Spleen (tissue), 7 donors: Measurements from ENCODE around the gene RGS17.

Source experiments
- POLR2AphosphoS5 ChIP-seq, 3 donors: sonication (generic); formaldehyde crosslinking; IDR thresholded peaks; one replicate each; pipeline ENCODE4 v1.5.1; 2017; ENCODE audit warnings: antibody characterized with exemption in 3 of 3
- TF ChIP-seq, protein P1 (sequence below), 11 experiments: fragments of 200-600 bp in 7 of 11; fragments of 450-650 bp in 4 of 11; sonication (generic) in 4 of 11; IDR thresholded peaks in 8 of 11; conservative IDR thresholded peaks in 3 of 11; 1 replicate in 7 of 11; 2 replicates in 4 of 11; pipeline versions ENCODE4 v1.4.0 to v1.8.0; 2016 to 2021; ENCODE audit warnings: antibody characterized with exemption in 11 of 11, inconsistent platforms in 4 of 11, mild to moderate bottlenecking in 1 of 11
- donor health status: DM: no; HTN: no; CAD: no; lungs with moderate emphysema.
- donor health status: DM: no; HTN: no; CAD: no.
- donor health status: DM: no; HTN: no; CAD: no.

DNA sequence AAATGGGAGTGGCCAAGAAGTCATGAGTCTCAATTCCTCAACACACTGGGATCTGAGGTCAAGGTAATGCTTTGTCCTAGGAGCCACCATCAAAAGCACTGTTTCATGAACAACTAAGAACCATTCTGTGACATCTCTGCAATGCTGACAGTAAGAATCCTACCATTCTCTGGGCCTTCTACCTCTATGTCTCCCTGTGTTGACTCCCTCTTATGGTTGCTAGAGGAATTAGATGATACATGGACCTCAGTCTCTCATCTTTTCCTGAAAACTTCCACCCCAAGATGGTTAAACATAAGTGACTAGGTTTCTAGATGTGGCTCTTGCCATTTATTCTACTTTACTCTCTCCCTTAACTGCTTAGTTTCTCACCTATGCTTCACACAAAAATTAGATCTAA lies 137.7 kb downstream of the RGS17 start:
- TF ChIP-seq POLR2AphosphoS5 (IDR thresholded peaks at IDR 0.05) = no peak
- TF ChIP-seq, protein P1, sequence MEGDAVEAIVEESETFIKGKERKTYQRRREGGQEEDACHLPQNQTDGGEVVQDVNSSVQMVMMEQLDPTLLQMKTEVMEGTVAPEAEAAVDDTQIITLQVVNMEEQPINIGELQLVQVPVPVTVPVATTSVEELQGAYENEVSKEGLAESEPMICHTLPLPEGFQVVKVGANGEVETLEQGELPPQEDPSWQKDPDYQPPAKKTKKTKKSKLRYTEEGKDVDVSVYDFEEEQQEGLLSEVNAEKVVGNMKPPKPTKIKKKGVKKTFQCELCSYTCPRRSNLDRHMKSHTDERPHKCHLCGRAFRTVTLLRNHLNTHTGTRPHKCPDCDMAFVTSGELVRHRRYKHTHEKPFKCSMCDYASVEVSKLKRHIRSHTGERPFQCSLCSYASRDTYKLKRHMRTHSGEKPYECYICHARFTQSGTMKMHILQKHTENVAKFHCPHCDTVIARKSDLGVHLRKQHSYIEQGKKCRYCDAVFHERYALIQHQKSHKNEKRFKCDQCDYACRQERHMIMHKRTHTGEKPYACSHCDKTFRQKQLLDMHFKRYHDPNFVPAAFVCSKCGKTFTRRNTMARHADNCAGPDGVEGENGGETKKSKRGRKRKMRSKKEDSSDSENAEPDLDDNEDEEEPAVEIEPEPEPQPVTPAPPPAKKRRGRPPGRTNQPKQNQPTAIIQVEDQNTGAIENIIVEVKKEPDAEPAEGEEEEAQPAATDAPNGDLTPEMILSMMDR (IDR thresholded peaks at IDR 0.05 in 8 of 11, conservative IDR thresholded peaks at IDR 0.05 in 3 of 11) = no peak
